ENCODE data around the gene BCOR. TPM values are rescaled to one million over a fixed set of nuclear protein-coding genes. Genes with fewer than 3 reads are reported as not detected.
A peak's percentile ranks its signal among the peaks of the same experiment; 100 is the strongest.

Gene BCOR
- total RNA-seq, 2 experiments from 2014 or later, result 48.0 to 64.3 TPM

- intact Hi-C loops (cut with micrococcal nuclease; ENCODE audit: unreplicated experiment), result loop anchor here (10.0 kb wide), 1 partner anchor 139 kb away; no protein-coding TSS in a partner anchor
- H2AFZ ChIP-seq (ENCODE audit: low read length), result no peak overlapping the region
- no peak for TF ChIP-seq CTCF (conservative IDR thresholded peaks at IDR 0.05; ENCODE audit: low read length)
- no peak for TF ChIP-seq EZH2phosphoT487 (IDR thresholded peaks at IDR 0.05; ENCODE audit: borderline replicate concordance, low read depth, low read length)
- H3K79me2 ChIP-seq (ENCODE audit: insufficient read depth, low read depth, low read length), result peaks cover 68% of the 10 kb centered on the region
- H3K4me1 ChIP-seq (ENCODE audit: insufficient read depth, low read length, poor library complexity, severe bottlenecking), result peaks cover 57% of the 10 kb centered on the region
- no TSS peak for BruUV-seq (replicated peaks)
- no peak overlapping the region for H3K27ac ChIP-seq (ENCODE audit: low read depth, low read length, poor library complexity, severe bottlenecking)
- no peak for DNase-seq (ENCODE audit: low spot score)
- peak overlapping the region; percentile 90 for H3K4me3 ChIP-seq (ENCODE audit: low read depth, low read length, poor library complexity, severe bottlenecking)
- H4K20me1 ChIP-seq (ENCODE audit: insufficient read depth, low read length), result peaks cover 28% of the 10 kb centered on the region
- H3K9me3 ChIP-seq (ENCODE audit: low read length), result no peaks in the 10 kb centered on the region
- H3K4me2 ChIP-seq (ENCODE audit: low read length), result peak overlapping the region; percentile 75
- ChIA-PET CTCF (ENCODE audit: unreplicated experiment) (interaction anchor here (0.6 kb wide), 1 partner anchor 359 kb away, joined by 8 read pairs; no protein-coding TSS in a partner anchor), POLR2A (interaction anchor here (0.6 kb wide), 1 partner anchor 42 kb away, joined by 3 read pairs; no protein-coding TSS in a partner anchor)
- H3K36me3 ChIP-seq (ENCODE audit: insufficient read depth, low read length), result peaks cover 11% of the 10 kb centered on the region; the same call in 1 of the 2 replicates
- no peaks in the 10 kb centered on the region for H3K9me2 ChIP-seq (ENCODE audit: insufficient read depth, low read length)
Observed at GRCh38 chrX:40094041-40094899, 3.5 kb downstream of the BCOR start.

DNA sequence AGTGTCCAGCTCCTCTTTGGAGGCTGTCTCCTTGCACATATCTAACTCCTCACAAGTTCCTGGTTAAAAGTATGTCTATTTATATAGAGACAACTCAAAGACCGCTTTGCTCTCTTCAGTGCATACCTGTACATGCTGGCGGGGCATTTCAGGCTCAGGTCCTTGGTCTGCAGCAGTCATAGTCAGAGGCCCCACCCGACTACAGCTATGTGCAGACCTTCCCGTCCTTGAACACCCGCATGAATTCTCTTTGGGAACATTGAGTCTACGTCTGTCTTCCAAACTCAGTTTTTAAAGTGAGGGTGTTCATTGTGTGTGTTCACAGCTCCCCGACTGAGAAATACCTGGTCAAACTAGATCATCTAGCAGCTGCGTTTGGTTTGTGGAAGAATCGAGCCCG, 4.2 kb downstream of the BCOR start:
- POLR2A ChIA-PET, result interaction anchor here (0.6 kb wide), 1 partner anchor 43 kb away, joined by 3 read pairs; no protein-coding TSS in a partner anchor
- peaks cover 34% of the 10 kb centered on the region for H4K20me1 ChIP-seq (ENCODE audit: insufficient read depth, low read length)
- no TSS peak for BruUV-seq (replicated peaks)
- H3K4me1 ChIP-seq (ENCODE audit: insufficient read depth, low read length, poor library complexity, severe bottlenecking), result peaks cover 62% of the 10 kb centered on the region
- peak overlapping the region; percentile 75 for H3K4me2 ChIP-seq (ENCODE audit: low read length)
- CTCF ChIA-PET (ENCODE audit: unreplicated experiment), result no interaction called here
- peaks cover 75% of the 10 kb centered on the region for H3K79me2 ChIP-seq (ENCODE audit: insufficient read depth, low read depth, low read length)
- H3K9me3 ChIP-seq (ENCODE audit: low read length), result no peaks in the 10 kb centered on the region
- no peak overlapping the region for H2AFZ ChIP-seq (ENCODE audit: low read length)
- intact Hi-C loops (cut with micrococcal nuclease; ENCODE audit: unreplicated experiment), result loop anchor here (10.0 kb wide), 1 partner anchor 139 kb away; no protein-coding TSS in a partner anchor
- DNase-seq (ENCODE audit: low spot score), result no peak
- no peak overlapping the region for H3K27ac ChIP-seq (ENCODE audit: low read depth, low read length, poor library complexity, severe bottlenecking)
- TF ChIP-seq CTCF (conservative IDR thresholded peaks at IDR 0.05; ENCODE audit: low read length) (no peak), EZH2phosphoT487 (IDR thresholded peaks at IDR 0.05; ENCODE audit: borderline replicate concordance, low read depth, low read length) (no peak)
- H3K9me2 ChIP-seq (ENCODE audit: insufficient read depth, low read length), result no peaks in the 10 kb centered on the region
- H3K4me3 ChIP-seq (ENCODE audit: low read depth, low read length, poor library complexity, severe bottlenecking), result peak overlapping the region; percentile 90
- peaks cover 11% of the 10 kb centered on the region; the same call in 1 of the 2 replicates for H3K36me3 ChIP-seq (ENCODE audit: insufficient read depth, low read length)
